NCI-H1092 treated with DMSO at 0.1 percent for 48 hours (cell line): ENCODE measurements around the gene ERI2.
"Not testable (repeated sequence)": the region's sequence is repeated elsewhere in the genome, so short reads cannot be mapped to it uniquely, and the experiment has no call there.

Experiments
- DNase-seq: peaks from one replicate; lab custom pipeline; 2025; lab: John Stamatoyannopoulos, UW

Gene ERI2

GRCh38 chr16:20764448-20764847, 41.8 kb downstream of the ERI2 start:
- DNase-seq: not testable (repeated sequence)

- no peak for DNase-seq
These were observed 42.6 kb downstream of the ERI2 start, which contains the start of gene ACSM3 for GRCh38 chr16:20763461-20764232. Gene ACSM3, plus strand, starts transcription at chr16:20764014. Its CDS starts 6,021 bp downstream, at chr16:20770035.

- DNase-seq: no peak
These were observed 43.7 kb downstream of the ERI2 start for GRCh38 chr16:20762404-20763123.

GRCh38 chr16:20761175-20761574, 45.1 kb downstream of the ERI2 start:
- no peak for DNase-seq

GRCh38 chr16:20760346-20760745, 45.9 kb downstream of the ERI2 start:
- no peak for DNase-seq

GRCh38 chr16:20755799-20756198, 50.5 kb downstream of the ERI2 start:
- DNase-seq: not testable (repeated sequence)

- no peak for DNase-seq
These were observed 51.0 kb downstream of the ERI2 start for GRCh38 chr16:20755238-20755637.

GRCh38 chr16:20753727-20754126, 52.5 kb downstream of the ERI2 start:
- DNase-seq: no peak

- no peak for DNase-seq
These were observed 55.7 kb downstream of the ERI2 start for GRCh38 chr16:20750558-20750957.

GRCh38 chr16:20749474-20749873, 56.8 kb downstream of the ERI2 start:
- DNase-seq: no peak

GRCh38 chr16:20747030-20747816, 59.0 kb downstream of the ERI2 start:
- DNase-seq: no peak

GRCh38 chr16:20746461-20746860, 59.8 kb downstream of the ERI2 start:
- no peak for DNase-seq
